NCI-H82 (cell line): ENCODE results near the gene WAPL.

Experiments
- DNase-seq: peaks from one replicate; lab custom pipeline; 2025; lab: John Stamatoyannopoulos, UW

The WAPL gene

DNA sequence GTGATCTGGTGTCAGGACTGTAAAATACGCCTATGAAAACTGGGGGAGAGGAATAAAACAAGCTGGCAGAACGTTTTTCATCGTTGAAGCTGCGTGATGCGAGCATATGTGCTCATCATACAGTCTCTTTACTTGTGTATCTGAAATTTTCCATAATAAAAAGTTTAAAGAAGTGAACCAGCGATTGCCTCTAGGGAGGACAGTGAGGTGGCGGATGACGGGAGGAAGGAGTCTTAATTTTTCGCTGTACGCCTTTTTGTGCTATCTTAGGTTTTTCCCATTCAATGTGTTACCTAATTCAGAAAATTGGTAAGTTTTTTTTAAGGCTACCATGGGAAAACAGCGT is 891 bp upstream of the WAPL start:
- peak; percentile 33 for DNase-seq

DNA sequence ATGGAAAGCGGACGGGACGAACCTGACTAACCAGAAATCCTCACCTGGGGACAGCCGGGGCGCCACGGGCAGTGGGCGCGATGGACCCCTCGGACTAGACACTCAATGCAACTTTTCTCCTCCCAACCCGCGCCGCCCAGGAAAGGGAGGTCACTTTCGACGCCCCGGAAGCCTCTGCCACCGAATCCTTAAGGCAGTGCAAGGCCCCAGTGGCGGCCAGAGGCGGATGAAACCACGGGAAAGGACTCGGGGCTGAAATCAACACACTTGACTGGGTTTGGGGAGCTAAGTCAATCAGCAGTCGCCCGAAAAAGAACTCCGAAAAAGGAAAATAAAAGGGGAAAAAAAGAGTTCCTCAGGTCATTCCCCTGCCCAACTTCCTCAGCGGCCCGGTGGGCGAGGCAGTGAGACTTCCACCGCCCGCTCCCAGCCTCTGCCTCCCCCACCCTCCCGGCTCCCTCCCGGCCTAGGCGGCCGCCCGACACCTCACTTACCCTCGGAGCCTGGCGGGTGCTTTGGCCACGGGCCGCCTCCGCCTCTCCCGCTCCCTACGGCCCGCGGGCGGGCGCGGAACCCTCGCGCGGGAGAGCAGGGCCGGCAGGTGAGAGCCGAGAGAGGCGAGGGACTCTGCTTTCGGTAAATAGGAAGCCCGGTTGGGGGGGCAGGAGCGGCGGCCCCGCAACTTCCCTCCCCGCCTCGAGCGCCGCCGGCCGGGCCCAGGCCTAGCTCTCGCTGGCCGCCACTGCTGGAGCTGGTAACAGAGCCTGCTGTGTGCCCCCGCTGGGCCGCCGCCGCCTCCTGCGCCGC is 518 bp downstream of the WAPL start:
- DNase-seq = peak; percentile 44

DNA sequence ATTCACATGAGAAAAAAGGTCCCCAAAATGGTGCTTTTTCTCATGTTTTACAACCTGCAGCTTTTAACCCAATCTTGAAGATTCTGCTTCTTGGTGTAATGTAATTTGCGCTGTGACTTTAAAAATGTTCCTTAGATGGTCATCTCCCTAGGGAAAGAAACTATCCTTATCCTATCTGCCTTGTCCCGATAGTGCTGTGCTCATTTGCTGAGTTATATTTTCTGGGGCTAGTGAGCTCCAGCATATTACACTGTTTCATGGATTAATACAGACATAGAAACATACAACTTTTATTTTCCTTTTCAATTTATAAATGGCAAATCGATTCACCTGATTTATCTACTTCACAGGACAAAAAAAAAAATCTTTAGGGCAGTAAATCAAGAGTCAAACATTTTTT is 2.8 kb downstream of the WAPL start:
- DNase-seq = no peak

DNA sequence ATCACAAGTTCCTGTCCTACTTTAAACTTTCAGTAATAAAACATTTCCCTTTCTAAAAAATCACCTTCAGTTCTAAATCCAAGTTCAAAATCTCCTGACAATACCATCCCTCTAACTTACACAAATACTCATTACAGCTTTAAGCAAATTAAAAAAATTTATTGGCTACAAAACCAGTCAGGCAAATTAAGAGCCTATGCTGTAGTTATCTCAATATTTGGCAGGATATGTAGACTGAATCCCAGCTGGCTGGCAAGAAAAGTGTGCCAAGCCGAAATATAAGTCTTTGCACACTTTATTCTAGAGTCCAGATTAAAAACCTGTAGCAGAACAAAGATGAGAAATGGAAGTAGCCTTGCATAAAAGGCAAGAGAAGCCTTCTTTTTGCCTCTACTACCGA is 9.5 kb downstream of the WAPL start:
- DNase-seq = no peak

DNA sequence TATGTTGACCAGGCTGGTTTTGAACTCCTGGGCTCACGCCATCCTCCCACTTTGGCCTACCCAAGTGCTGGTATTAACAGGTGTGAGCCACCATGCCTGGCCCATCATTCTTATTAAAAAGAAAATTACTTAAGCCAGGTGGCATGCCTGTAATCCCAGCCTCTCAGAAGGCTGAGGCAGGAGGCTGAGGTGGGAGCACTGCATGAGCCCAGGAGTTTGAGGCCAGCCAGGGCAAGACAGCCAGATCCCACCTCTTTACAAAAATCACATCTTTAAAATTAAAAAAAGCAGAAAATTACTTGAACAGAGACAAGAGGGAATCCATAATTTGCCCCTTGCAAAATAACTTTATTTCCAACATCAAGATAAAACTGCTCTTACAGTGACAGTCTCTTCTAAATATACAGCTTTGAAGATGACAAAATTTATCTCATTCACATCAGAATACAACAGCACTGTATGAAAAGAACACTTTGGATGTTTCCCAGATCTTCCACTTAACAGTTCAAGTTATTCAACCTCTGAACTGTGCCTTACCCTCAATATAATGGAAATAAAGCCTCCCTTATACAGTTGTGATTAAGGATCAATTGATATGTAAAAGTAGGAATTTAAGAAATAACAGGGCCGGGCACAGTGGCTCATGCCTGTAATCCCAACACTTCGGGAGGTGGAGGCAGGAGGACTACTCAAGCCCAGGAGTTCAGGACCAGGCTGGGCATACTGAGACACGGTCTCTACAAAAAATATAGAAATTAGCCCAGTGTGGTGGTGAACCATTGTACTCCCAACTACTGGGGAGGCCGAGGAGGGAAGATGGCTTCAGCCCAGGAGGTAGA is 10.3 kb downstream of the WAPL start:
- no peak for DNase-seq

DNA sequence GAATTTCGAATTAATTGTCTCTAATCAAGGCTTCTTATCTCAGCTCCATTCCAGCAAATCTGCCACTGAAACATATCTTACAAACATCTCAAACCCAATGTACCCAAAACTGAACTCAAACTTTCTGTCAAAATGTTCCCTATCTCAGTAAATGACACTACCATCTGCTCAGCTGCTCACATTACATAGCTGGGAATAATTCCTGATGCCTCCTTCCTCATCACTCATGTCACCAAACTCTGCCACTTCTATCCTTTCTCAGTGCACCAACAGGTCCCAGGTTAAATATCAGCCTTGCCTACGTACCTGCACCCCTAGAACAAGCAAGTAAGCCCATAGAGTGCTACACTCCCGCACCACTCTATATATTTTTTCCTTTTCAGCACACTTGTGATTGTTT is 12.4 kb downstream of the WAPL start:
- DNase-seq = no peak

DNA sequence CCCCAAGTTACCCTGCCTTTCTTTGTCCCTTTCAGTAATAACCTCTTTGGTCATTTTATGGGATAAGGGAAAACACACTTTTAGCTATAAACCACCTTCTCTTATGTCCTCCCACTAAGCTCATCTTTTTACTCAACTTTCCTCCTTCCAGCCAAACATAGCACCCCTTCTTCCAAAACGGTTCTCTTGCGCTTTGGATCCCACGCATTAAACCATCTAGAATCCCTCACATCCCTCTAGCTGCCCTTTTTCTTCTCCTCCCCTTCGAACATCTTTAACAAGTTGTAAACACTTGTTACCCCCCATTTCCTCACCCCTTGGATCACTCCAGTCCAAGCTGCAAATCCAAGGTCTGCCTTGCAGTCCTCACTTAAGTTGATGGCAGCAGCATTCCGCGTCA is 13.4 kb downstream of the WAPL start:
- no peak for DNase-seq

DNA sequence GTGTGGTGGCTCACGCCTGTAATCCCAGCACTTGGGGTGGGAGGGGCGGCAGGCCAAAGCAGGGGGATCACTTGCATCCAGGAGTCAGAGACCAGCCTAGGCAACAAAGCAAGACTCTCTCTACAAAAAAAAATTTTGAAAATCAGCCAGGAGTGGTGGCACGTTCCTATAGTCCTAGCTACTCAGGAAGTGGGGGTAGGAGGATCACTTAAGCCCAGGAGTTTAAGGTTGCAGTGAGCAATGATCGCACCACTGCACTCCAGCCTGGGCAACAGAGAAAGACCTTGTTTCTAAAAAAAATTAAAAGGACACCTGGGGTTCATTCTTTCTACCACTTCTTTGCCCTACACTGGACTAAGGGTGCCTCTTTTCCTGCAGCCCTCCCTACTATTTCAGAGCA is 15.1 kb downstream of the WAPL start:
- DNase-seq = no peak

DNA sequence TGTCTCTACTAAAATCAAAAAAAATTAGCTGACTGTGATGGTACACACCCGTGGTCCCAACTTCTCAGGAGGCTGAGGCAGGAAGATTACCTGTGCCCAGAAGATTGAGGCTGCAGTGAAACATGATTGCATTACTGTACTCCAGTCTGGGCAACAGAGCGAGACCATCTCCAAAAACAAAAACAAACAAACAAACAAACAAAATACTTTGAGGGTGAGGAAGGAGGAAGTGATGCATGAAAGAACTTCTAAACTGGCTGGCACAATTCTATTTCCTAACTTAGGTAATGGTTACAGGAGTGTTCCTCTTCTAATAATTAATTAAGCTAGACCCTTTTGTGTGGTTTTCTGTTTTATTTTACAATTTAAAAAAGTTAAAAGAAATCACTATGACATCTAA is 15.5 kb downstream of the WAPL start:
- DNase-seq = no peak

DNA sequence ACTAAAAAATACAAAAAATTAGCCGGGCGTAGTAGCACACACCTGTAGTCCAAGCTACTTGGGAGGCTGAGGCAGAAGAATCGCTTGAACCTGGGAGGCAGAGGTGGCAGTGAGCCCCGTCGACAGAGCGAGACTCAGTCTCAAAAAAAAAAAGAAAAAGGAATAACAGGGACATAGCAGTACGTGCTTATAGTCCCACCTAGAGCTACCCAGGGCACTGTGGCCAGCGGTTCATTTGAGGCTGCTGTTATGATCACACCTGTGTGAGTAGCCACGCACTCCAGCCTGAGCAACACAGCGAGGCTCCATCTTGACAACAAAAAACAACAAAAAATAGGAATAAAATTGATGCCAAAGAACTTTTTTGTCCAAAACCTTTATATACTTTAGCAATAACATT is 17.1 kb downstream of the WAPL start:
- DNase-seq = no peak

DNA sequence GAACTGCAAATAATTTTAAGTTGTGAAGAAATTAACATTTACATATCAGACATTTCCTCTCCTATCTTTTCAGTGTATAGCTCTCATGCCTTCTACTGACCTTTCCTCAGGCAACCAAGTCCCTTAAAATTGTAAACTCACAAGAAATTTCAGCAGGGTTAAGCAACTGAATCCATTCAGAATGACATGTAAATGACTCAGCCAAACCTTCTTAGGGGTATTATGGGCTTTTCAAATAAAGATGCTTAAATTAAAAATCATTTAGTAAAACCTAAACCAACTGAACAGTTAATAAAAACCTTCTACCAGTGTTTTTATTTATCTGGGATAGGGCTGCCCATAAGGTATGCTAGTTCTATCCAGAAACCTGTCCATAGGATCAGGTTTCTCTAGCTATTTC is 20.7 kb downstream of the WAPL start:
- DNase-seq = no peak

DNA sequence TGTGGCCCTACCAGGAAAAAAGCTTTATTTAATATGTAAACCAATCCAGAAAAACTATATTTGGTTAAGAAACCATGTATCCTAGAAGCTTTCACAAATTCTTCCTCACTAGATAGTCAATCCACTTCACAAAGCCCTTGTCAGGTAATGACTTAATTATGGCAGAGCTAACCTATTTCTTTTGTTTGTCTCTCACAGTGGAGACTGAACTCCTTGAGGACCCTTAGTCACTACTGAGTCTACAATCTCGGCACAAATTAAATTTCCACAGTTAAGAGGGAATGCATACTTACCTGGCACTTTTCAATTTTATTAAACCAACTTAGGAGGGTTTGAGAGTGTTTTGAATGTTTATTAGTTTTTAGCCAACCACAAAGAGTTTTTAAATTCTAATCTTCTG is 23.0 kb downstream of the WAPL start:
- no peak for DNase-seq

DNA sequence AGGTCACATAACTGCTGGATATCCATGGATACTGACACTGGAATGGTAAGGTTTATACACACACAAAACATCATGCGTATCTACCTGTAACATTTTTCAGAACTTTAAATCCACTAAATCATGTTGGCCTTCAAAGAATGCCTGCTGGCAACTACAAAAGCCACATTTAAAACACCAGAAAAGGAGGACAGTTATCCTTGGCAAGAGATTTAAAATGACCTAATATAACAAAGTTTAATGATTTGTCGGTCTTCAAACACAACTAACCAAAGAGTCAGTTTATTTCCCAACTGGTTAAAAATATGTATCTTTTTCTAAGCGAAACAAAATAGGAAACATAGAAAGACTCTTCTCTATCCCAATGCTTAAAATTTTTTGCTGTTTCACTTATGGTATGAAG is 24.0 kb downstream of the WAPL start:
- no peak for DNase-seq

DNA sequence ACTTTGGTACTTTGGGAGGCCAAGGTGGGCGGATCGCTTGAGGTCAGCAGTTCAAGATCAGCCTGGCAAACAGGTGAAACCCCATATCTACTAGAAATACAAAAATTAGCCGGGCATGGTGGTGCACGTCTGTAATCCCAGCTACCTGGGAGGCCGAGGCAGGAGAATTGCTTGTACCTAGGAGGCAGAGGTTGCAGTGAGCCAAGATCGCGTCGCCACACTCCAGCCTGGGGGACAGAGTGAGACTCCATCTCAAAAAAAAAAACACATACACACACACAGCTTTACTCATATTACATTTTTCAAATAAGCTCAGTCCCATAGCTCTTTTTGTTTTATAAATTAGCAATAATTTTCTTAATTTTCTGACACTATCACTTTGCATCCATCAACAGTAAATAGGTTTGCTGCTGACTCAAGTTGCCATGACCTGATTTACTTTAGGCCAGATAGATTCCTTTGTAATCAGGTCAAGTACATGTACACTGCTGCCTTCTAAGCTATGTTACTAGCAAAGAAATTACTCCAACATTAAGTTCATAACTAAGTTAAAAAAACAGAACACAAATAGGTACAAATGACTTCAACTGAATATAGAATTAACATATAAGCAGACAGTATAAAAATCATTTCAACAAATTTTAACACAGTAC is 31.5 kb downstream of the WAPL start:
- no peak for DNase-seq

DNA sequence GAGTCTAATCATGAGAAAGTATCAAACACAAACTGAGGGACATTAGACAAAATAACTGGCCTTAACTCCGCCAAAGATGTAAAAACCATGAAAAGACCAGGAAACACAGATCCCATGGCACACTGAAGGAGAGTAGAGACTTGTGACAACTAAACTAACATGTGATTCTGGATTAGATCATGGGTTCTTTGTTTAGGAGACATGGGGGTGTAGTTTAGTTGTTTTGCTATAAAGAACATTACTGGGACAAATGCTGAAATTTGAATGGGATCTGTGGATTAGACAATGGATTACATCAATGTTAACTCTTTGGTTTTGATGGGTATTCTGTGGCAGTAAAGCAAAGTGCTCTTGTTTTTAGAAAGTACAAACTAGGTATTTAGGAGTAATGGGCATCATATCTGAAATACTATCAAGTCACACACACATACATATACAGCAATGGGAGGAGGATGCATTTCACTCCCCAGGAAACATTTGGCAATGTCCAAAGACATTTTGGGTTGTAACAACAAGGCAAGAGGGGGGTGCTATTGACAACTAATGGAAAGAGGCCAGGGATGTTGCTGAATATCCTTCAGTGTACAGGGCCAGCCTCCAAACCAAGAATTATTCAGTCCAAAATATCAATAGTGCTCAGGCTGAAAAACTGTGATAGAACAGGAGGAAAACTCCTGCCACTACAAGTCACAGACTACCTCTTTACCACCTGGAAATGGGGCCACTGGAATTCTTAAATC is 32.4 kb downstream of the WAPL start:
- no peak for DNase-seq

DNA sequence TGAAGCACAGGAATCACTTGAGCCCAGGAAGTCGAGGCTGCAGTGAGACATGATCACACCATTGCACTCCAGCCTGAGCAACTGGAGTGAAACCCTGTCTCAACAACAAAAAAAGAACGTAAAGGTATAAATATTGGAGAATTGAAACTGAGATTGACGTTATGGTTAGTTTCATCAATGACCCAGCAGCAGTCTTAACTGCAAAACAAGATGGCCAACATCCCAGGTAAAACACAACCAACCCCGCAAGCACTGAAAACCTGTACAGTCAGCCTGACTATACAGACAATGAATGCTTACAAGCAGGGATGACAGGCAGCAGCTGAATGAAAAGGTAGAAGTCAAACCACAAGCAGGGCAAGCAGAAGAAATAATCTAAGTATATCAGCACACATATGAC is 34.7 kb downstream of the WAPL start:
- no peak for DNase-seq

DNA sequence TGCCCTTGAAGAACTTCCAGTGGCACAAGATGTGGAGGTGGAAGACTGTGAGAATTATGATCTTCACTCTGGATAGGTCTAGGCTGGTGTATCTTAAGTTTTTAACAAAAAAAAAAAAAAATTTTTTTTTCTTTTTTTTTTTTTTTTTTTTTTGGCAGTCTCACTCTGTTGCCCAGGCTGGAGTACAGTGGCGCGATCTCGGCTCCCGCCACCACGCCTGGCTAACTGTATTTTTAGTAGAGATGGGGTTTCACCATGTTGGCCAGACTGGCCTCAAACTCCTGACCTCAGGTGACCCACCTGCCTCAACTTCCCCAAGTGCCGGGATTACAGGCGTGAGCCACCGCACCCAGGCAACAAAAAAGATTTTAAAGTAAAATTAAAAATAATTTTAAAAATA is 37.9 kb downstream of the WAPL start:
- DNase-seq = no peak

DNA sequence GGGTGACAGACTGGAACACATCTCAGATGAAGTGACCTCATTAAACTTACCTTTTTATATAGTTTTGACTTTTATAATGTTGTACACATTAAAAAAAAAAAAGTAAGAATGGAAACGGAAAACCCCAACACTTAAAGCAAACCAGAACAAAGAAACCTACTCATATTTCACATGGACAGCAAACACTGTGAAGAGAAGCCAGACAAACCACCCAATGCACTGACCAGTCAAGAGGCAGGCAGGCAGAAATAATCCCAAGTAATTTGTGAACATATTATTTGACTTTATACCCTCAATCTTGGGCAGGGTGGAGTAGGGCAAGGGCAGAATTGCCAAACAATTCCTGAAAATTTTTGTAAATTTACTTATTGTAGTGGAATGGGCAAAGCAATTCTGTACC is 39.8 kb downstream of the WAPL start:
- DNase-seq = no peak

DNA sequence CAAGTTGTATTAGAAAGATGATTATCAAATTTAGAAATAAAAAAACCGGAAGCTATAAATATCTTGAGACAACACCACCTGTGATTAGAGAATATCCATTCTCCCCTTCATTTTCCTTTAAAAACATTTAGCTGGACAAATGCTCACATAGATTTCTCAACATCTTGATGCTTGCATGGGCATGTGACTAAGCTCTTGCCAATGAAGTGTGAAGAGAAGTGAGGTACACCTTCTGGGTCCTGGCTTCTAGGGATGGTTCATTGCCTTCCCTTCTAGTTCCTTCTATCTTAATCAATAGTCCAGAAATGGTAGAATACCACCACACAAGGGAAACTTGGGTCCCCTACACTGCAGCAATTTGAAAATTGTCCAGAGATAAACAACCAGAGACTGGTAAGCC is 41.0 kb downstream of the WAPL start:
- no peak for DNase-seq

DNA sequence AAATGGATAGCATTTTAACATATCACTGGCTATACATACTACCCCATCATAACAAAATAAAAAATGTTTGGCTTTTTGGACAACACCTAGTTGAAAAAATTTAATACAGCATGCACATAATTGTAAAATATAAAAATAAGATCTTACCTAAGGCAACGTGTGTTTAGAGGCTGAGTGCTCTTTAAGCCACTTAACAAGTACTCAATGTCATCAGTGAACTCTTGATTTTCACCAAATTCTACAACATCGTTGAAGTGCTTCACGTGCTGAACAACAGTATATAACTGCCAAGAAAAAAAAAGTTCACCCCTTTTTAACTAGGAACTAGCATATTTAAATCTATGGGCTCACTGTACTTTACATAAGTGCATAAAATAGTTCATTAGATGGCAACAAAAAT is 49.5 kb downstream of the WAPL start:
- no peak for DNase-seq

DNA sequence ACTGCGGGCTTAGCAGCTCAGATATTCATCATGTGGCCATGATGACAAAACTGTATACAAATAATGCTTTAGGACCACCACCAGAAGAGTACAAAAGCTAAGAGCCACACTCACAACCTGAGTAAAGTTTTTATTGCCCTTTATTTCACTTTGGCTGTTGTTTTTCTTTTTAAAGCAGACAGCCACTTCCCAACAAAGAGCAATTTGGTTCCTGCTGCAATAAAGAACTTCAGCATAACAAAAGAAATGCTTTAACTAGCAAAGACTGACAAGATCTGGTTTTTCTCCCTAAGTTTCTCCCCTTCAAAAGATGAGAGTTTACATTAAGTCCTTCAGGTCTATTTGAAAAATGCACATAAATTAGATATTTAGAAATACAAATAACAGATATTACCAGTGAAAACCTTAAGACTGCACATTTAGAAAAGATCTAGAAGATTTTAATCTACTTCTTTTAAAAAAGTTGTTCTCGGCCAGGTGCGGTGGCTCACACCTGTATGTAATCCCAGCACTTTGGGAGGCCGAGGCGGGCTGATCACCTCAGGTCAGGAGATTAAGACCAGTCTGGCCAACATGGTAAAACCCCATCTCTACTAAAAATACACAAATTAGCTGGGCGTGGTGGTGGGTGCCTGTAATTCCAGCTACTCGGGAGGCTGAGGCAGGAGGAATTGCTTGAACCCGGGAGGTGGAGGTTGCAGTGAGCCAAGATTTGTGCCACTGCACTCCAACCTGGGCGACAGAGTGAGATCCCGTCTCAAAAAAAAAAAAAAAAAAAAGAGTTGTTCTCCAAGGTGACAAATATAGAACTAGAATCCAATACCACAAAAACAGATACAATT is 59.4 kb downstream of the WAPL start:
- no peak for DNase-seq

DNA sequence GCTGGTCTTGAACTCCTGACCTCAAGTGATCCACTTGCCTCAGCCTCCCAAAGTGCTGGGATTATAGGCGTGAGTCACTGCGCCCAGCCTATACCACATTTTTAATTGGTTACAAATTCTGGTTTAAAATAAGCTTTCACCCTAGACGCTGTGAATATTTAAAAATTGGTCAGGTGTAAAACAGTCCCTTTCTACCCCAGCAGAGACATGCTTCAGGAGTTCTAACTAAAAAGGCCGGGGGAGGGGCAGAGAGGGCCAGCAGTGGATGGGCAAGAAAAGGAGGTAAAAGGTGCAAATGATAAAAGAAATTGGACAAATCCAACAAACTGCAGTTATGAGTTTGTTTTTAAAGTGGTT is 70.0 kb downstream of the WAPL start:
- no peak for DNase-seq
